Neural cell (in vitro differentiated cells): Measurements from ENCODE around the gene XPR1. TPM values are rescaled to one million over a fixed set of nuclear protein-coding genes. Genes with fewer than 3 reads are reported as not detected.

Experiments
- H2AFZ ChIP-seq: fragments of 200-600, 300-800 bp; sonication (generic), shearing (Covaris generic); 2 replicates; pipeline ENCODE4 v1.6.0; 2014; ENCODE audit warnings: low read depth, mild to moderate bottlenecking, antibody characterized with exemption, low read length, moderate library complexity
- H3F3A ChIP-seq: fragments of 200-600 bp; shearing (Covaris generic); 2 replicates; pipeline ENCODE4 v1.6.1; 2016; ENCODE audit warnings: mild to moderate bottlenecking, moderate library complexity, mixed read lengths, antibody characterized with exemption, low read length; ENCODE audit not compliant: insufficient read depth, poor library complexity, severe bottlenecking
- H3K27ac ChIP-seq: fragments of 200-600, 300-800 bp; sonication (generic), shearing (Covaris generic); 2 replicates; pipeline ENCODE4 v1.5.1; 2014; ENCODE audit warnings: mild to moderate bottlenecking, low read length, moderate library complexity
- H3K27me3 ChIP-seq: fragments of 300-800, 200-600 bp; sonication (generic), shearing (Covaris generic); 2 replicates; pipeline ENCODE4 v1.6.0; 2014; ENCODE audit warnings: mild to moderate bottlenecking, low read depth, low read length, moderate library complexity; ENCODE audit not compliant: insufficient read depth
- H3K36me3 ChIP-seq: fragments of 300-800, 200-600 bp; sonication (generic), shearing (Covaris generic); 2 replicates; pipeline ENCODE4 v1.5.1; 2014; ENCODE audit warnings: mild to moderate bottlenecking, antibody characterized with exemption, low read length, moderate library complexity; ENCODE audit not compliant: insufficient read depth
- H3K4me2 ChIP-seq: fragments of 300-800, 200-600 bp; sonication (generic), shearing (Covaris generic); 2 replicates; pipeline ENCODE4 v1.6.0; 2014; ENCODE audit warnings: mild to moderate bottlenecking, low read length
- H3K4me3 ChIP-seq: fragments of 300-800, 200-600 bp; sonication (generic), shearing (Covaris generic); 2 replicates; pipeline ENCODE4 v1.5.1; 2014; ENCODE audit warnings: mild to moderate bottlenecking, low read length, moderate library complexity
- H3K79me2 ChIP-seq: fragments of 200-600 bp; shearing (Covaris generic); replicated peaks from 2 replicates; pipeline ENCODE4 v1.6.0; 2014; ENCODE audit warnings: mild to moderate bottlenecking, low read length, moderate library complexity; ENCODE audit not compliant: insufficient read depth
- H3K9ac ChIP-seq: fragments of 300-800, 200-600 bp; sonication (generic), shearing (Covaris generic); 2 replicates; pipeline ENCODE4 v1.6.1; 2016; ENCODE audit warnings: mild to moderate bottlenecking, low read length, mixed read lengths
- H3K9me2 ChIP-seq: fragments of 200-600 bp; shearing (Covaris generic); 2 replicates; pipeline ENCODE4 v1.6.1; 2016; ENCODE audit warnings: mild to moderate bottlenecking, low read length, mixed read lengths; ENCODE audit not compliant: insufficient read depth
- H3K9me3 ChIP-seq: fragments of 200-600, 300-800 bp; sonication (generic), shearing (Covaris generic); 2 replicates; pipeline ENCODE4 v1.6.1; 2016; ENCODE audit warnings: mild to moderate bottlenecking, mixed run types, low read length, moderate library complexity, mixed read lengths
- H4K20me1 ChIP-seq: fragments of 200-600 bp; shearing (Covaris generic); 2 replicates; pipeline ENCODE4 v1.6.1; 2016; ENCODE audit warnings: mild to moderate bottlenecking, mixed run types; ENCODE audit not compliant: insufficient read depth
- EP300 ChIP-seq: fragments of 450-650 bp; conservative IDR thresholded peaks from 2 replicates; pipeline ENCODE4 v1.6.1; 2014; ENCODE audit warnings: antibody characterized with exemption, mild to moderate bottlenecking, moderate library complexity; ENCODE audit not compliant: poor library complexity, severe bottlenecking
- EZH2 ChIP-seq: fragments of 200-600, 300-800 bp; shearing (Covaris generic), sonication (generic); IDR thresholded peaks from 2 replicates; pipeline ENCODE4 v1.6.1; 2014; ENCODE audit warnings: antibody characterized with exemption, low read length, borderline replicate concordance, mild to moderate bottlenecking; ENCODE audit not compliant: insufficient read depth, poor library complexity, severe bottlenecking
- MXI1 ChIP-seq: fragments of 450-650 bp; conservative IDR thresholded peaks from 2 replicates; pipeline ENCODE4 v1.6.1; 2014; ENCODE audit warnings: antibody characterized with exemption, mild to moderate bottlenecking; ENCODE audit not compliant: poor library complexity, severe bottlenecking
- POLR2AphosphoS5 ChIP-seq: IDR thresholded peaks from 2 replicates; pipeline ENCODE4 v1.6.1; 2012
- RAD21 ChIP-seq: fragments of 450-650 bp; conservative IDR thresholded peaks from 2 replicates; pipeline ENCODE4 v1.6.1; 2014; ENCODE audit warnings: antibody characterized with exemption, mild to moderate bottlenecking, moderate library complexity
- SMC3 ChIP-seq: fragments of 450-650 bp; conservative IDR thresholded peaks from 2 replicates; pipeline ENCODE4 v1.6.1; 2014; ENCODE audit warnings: antibody characterized with exemption, mild to moderate bottlenecking, moderate library complexity; ENCODE audit not compliant: poor library complexity
- TAF1 ChIP-seq: IDR thresholded peaks from 2 replicates; pipeline ENCODE4 v1.6.1; 2012; ENCODE audit warnings: low read depth
- polyA plus RNA-seq: library from polyadenylated mRNA; depleted of rRNA; stranded (reverse); fragments of >200 nt; gene quantifications from 2 replicates; pipeline ENCODE4 v1.2.3, GENCODE V29; 2014
- TF ChIP-seq, protein P1 (sequence below): fragments of 450-650 bp; IDR thresholded peaks from 2 replicates; pipeline ENCODE4 v1.5.1; 2014; ENCODE audit warnings: antibody characterized with exemption, mild to moderate bottlenecking, moderate library complexity; ENCODE audit not compliant: poor library complexity, severe bottlenecking
- TF ChIP-seq, protein P2 (sequence below): IDR thresholded peaks from 2 replicates; pipeline ENCODE4 v1.6.1; 2012; ENCODE audit warnings: borderline replicate concordance

The XPR1 gene
- polyA plus RNA-seq, 1 donor from 2014 or later = 185 TPM

DNA sequence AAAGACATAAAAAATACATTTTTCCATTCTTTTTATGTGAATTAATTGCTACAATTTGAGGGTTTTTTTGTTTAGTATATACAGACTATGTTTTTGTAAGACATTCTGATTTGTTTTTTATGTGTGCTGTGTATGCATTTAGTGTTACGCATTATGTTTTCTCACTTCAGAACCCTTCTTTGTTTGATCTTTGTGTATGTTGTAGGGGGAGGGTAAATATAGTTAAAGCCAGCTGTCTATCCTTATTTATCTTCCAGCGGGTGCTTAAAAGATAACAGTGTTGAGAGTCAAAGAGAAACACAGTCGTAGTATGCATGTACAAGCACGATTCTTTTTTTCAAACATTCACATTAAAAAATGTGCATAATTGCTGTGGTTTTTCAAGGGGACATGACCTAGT, 183.4 kb downstream of the XPR1 start:
- Histone ChIP-seq H3K9ac (no peak overlapping the region), H3K27ac (no peak overlapping the region), H3F3A (no peaks in the 10 kb centered on the region), H3K27me3 (no peaks in the 10 kb centered on the region), H3K4me3 (no peak overlapping the region), H4K20me1 (no peaks in the 10 kb centered on the region), H3K9me3 (no peaks in the 10 kb centered on the region), H2AFZ (no peak overlapping the region), H3K9me2 (no peaks in the 10 kb centered on the region), H3K4me2 (no peak overlapping the region), H3K36me3 (no peaks in the 10 kb centered on the region), H3K79me2 (no peaks in the 10 kb centered on the region)
- TF ChIP-seq SMC3 (no peak), POLR2AphosphoS5 (no peak), RAD21 (no peak), EZH2 (no peak), EP300 (no peak), TAF1 (no peak), MXI1 (no peak)
- TF ChIP-seq, protein P1, sequence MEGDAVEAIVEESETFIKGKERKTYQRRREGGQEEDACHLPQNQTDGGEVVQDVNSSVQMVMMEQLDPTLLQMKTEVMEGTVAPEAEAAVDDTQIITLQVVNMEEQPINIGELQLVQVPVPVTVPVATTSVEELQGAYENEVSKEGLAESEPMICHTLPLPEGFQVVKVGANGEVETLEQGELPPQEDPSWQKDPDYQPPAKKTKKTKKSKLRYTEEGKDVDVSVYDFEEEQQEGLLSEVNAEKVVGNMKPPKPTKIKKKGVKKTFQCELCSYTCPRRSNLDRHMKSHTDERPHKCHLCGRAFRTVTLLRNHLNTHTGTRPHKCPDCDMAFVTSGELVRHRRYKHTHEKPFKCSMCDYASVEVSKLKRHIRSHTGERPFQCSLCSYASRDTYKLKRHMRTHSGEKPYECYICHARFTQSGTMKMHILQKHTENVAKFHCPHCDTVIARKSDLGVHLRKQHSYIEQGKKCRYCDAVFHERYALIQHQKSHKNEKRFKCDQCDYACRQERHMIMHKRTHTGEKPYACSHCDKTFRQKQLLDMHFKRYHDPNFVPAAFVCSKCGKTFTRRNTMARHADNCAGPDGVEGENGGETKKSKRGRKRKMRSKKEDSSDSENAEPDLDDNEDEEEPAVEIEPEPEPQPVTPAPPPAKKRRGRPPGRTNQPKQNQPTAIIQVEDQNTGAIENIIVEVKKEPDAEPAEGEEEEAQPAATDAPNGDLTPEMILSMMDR = no peak
- TF ChIP-seq, protein P2, sequence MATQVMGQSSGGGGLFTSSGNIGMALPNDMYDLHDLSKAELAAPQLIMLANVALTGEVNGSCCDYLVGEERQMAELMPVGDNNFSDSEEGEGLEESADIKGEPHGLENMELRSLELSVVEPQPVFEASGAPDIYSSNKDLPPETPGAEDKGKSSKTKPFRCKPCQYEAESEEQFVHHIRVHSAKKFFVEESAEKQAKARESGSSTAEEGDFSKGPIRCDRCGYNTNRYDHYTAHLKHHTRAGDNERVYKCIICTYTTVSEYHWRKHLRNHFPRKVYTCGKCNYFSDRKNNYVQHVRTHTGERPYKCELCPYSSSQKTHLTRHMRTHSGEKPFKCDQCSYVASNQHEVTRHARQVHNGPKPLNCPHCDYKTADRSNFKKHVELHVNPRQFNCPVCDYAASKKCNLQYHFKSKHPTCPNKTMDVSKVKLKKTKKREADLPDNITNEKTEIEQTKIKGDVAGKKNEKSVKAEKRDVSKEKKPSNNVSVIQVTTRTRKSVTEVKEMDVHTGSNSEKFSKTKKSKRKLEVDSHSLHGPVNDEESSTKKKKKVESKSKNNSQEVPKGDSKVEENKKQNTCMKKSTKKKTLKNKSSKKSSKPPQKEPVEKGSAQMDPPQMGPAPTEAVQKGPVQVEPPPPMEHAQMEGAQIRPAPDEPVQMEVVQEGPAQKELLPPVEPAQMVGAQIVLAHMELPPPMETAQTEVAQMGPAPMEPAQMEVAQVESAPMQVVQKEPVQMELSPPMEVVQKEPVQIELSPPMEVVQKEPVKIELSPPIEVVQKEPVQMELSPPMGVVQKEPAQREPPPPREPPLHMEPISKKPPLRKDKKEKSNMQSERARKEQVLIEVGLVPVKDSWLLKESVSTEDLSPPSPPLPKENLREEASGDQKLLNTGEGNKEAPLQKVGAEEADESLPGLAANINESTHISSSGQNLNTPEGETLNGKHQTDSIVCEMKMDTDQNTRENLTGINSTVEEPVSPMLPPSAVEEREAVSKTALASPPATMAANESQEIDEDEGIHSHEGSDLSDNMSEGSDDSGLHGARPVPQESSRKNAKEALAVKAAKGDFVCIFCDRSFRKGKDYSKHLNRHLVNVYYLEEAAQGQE = no peak

DNA sequence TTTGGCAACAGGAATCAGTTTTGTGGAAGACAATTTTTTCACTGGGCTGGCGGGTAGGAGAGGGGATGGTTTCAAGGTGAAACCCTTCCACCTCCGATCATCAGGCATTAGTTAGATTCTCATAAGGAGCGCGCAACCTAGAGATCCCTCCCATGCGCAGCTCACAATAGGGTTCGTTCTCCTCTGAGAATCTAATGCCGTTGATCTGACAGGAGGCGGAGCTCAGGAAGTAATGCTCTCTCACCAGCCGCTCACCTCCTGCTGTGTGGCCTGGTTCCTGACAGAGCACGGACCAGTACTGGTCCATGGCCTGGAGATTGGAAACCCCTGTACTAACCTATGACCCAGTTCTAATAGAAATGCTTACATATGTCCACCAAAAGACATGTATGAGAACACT, 184.3 kb downstream of the XPR1 start:
- H3K27ac ChIP-seq = no peak overlapping the region
- no peak overlapping the region for H3K4me2 ChIP-seq
- no peaks in the 10 kb centered on the region for H3K79me2 ChIP-seq
- H3F3A ChIP-seq = no peaks in the 10 kb centered on the region
- H3K9me3 ChIP-seq = no peaks in the 10 kb centered on the region
- H3K4me3 ChIP-seq = no peak overlapping the region
- no peaks in the 10 kb centered on the region for H4K20me1 ChIP-seq
- no peaks in the 10 kb centered on the region for H3K36me3 ChIP-seq
- H3K9ac ChIP-seq = no peak overlapping the region
- H3K27me3 ChIP-seq = no peaks in the 10 kb centered on the region
- H2AFZ ChIP-seq = no peak overlapping the region
- H3K9me2 ChIP-seq = no peaks in the 10 kb centered on the region
- no peak for TF ChIP-seq POLR2AphosphoS5
- no peak for TF ChIP-seq EZH2
- TF ChIP-seq, protein P1 = no peak
- TF ChIP-seq MXI1 = no peak
- no peak for TF ChIP-seq EP300
- no peak for TF ChIP-seq RAD21
- TF ChIP-seq SMC3 = no peak
- no peak for TF ChIP-seq TAF1
- TF ChIP-seq, protein P2 = no peak
